Ectodermal cell (in vitro differentiated cells): ENCODE data around the gene CEL.

ENCODE experiments used
- H3K27ac ChIP-seq: 2 replicates; pipeline ENCODE4 v1.7.0; 2013; ENCODE audit warnings: mild to moderate bottlenecking, low read depth, low read length; ENCODE audit not compliant: insufficient read depth, poor library complexity, severe bottlenecking
- H3K27me3 ChIP-seq: 2 replicates; pipeline ENCODE4 v1.7.0; 2013; ENCODE audit warnings: mild to moderate bottlenecking, low read length; ENCODE audit not compliant: insufficient read depth, control insufficient read depth, poor library complexity, severe bottlenecking
- H3K36me3 ChIP-seq: one replicate; pipeline ENCODE4 v1.7.0; 2013; ENCODE audit warnings: low read length; ENCODE audit not compliant: control insufficient read depth, insufficient read depth
- H3K4me1 ChIP-seq: one replicate; pipeline ENCODE4 v1.7.0; 2013; ENCODE audit warnings: low read length; ENCODE audit not compliant: control insufficient read depth, insufficient read depth
- H3K4me3 ChIP-seq: 2 replicates; pipeline ENCODE4 v1.7.0; 2013; ENCODE audit warnings: low read depth, low read length, control low read depth; ENCODE audit not compliant: insufficient read depth
- H3K9me3 ChIP-seq: 2 replicates; pipeline ENCODE4 v1.7.0; 2013; ENCODE audit warnings: mild to moderate bottlenecking, low read length, moderate library complexity; ENCODE audit not compliant: control insufficient read depth
- WGBS, 2 experiments: methylation state at CpG; one replicate each; pipeline ENCODE4 v1.1.7; 2013; ENCODE audit warnings: missing lambda C conversion rate in 2 of 2; 5-methylcytosine and 5-hydroxymethylcytosine counted together

CEL gene

GRCh38 chr9:133046196-133046899 lies 15.4 kb upstream of the CEL start:
- Histone ChIP-seq H3K4me1 (no peaks in the 10 kb centered on the region), H3K9me3 (no peaks in the 10 kb centered on the region), H3K36me3 (peaks cover 70% of the 10 kb centered on the region), H3K27me3 (no peaks in the 10 kb centered on the region), H3K27ac (no peak overlapping the region), H3K4me3 (no peak overlapping the region)
- 95 to 96% methylated on average over 9 of the region's 9 CpGs for WGBS, 2 experiments

- Histone ChIP-seq H3K27ac (no peak overlapping the region), H3K27me3 (no peaks in the 10 kb centered on the region), H3K9me3 (no peaks in the 10 kb centered on the region), H3K4me3 (no peak overlapping the region), H3K4me1 (no peaks in the 10 kb centered on the region), H3K36me3 (peaks cover 74% of the 10 kb centered on the region)
- WGBS, 2 experiments, result 93 to 95% methylated on average over 7 of the region's 7 CpGs
Measured at GRCh38 chr9:133046900-133047295, 14.9 kb upstream of the CEL start.

GRCh38 chr9:133048595-133048994 lies 13.2 kb upstream of the CEL start:
- Histone ChIP-seq H3K9me3 (no peaks in the 10 kb centered on the region), H3K36me3 (peaks cover 57% of the 10 kb centered on the region)
- WGBS, 2 experiments, result 76 to 84% methylated on average over 5 of the region's 5 CpGs

GRCh38 chr9:133049043-133049442 lies 12.7 kb upstream of the CEL start:
- Histone ChIP-seq H3K27me3 (no peaks in the 10 kb centered on the region), H3K36me3 (peaks cover 52% of the 10 kb centered on the region), H3K4me3 (no peak overlapping the region), H3K4me1 (no peaks in the 10 kb centered on the region), H3K27ac (no peak overlapping the region), H3K9me3 (no peaks in the 10 kb centered on the region)
- WGBS, 2 experiments, result 93 to 96% methylated on average over 13 of the region's 13 CpGs

More at GRCh38 chr9:133048595-133048994, 13.2 kb upstream of the CEL start:
- H3K27me3 ChIP-seq, result no peaks in the 10 kb centered on the region
- H3K27ac ChIP-seq, result no peak overlapping the region
- H3K4me1 ChIP-seq, result no peaks in the 10 kb centered on the region
- H3K4me3 ChIP-seq, result no peak overlapping the region

GRCh38 chr9:133050142-133050541 lies 11.6 kb upstream of the CEL start:
- Histone ChIP-seq H3K27ac (no peak overlapping the region), H3K27me3 (no peaks in the 10 kb centered on the region), H3K4me3 (no peak overlapping the region), H3K4me1 (no peaks in the 10 kb centered on the region), H3K9me3 (no peaks in the 10 kb centered on the region), H3K36me3 (peaks cover 43% of the 10 kb centered on the region)
- WGBS, 2 experiments, result 96% methylated on average over 6 of the region's 6 CpGs

GRCh38 chr9:133050781-133051180 lies 11.0 kb upstream of the CEL start:
- 93 to 96% methylated on average over 10 of the region's 10 CpGs for WGBS, 2 experiments
- Histone ChIP-seq H3K4me1 (no peaks in the 10 kb centered on the region), H3K27ac (no peak overlapping the region), H3K27me3 (no peaks in the 10 kb centered on the region), H3K9me3 (no peaks in the 10 kb centered on the region), H3K36me3 (peaks cover 39% of the 10 kb centered on the region), H3K4me3 (no peak overlapping the region)

GRCh38 chr9:133051281-133051900 lies 10.4 kb upstream of the CEL start:
- H3K27me3 ChIP-seq, result no peaks in the 10 kb centered on the region
- WGBS, 2 experiments, result 96% methylated on average over 20 of the region's 20 CpGs
- no peak overlapping the region for H3K4me3 ChIP-seq
- no peak overlapping the region for H3K27ac ChIP-seq
- H3K9me3 ChIP-seq, result no peaks in the 10 kb centered on the region
- peaks cover 37% of the 10 kb centered on the region for H3K36me3 ChIP-seq
- H3K4me1 ChIP-seq, result no peaks in the 10 kb centered on the region

DNA sequence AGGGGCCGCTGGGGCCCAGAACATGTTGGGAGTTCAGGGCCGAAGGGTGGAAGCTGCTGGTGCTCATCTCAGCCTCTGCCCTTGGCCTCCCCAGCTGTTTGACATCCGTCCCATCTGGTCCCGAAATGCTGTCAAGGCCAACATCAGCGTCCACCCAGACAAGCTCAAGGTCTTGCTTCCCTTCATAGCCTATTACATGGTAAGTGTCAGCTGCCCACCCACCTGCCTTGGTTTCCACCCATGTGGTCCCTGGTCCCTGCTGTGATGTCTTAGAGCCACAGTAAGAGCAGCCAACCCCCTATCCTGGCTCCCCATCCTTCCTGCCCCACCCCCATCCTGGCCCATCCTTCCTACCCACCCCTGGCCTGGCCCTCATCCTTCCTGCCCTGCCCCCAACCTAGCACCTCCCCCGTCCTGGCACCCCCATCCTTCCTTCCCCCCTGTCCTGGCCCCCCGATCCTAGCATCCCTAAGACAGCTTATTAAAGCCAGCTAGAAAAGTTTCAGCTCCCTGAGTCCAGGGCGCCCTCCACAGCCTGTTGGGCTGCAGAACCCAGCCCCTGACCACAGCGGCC lies 9.7 kb upstream of the CEL start:
- 91 to 95% methylated on average over 8 of the region's 9 CpGs for WGBS, 2 experiments
- no peaks in the 10 kb centered on the region for H3K27me3 ChIP-seq
- H3K4me1 ChIP-seq, result no peaks in the 10 kb centered on the region
- no peak overlapping the region for H3K4me3 ChIP-seq
- no peaks in the 10 kb centered on the region for H3K9me3 ChIP-seq
- H3K27ac ChIP-seq, result no peak overlapping the region
- H3K36me3 ChIP-seq, result peaks cover 38% of the 10 kb centered on the region

GRCh38 chr9:133054194-133054890 lies 7.4 kb upstream of the CEL start:
- Histone ChIP-seq H3K27ac (no peak overlapping the region), H3K9me3 (no peaks in the 10 kb centered on the region), H3K27me3 (no peaks in the 10 kb centered on the region), H3K4me1 (peaks cover 1% of the 10 kb centered on the region), H3K4me3 (no peak overlapping the region), H3K36me3 (peaks cover 31% of the 10 kb centered on the region)
- WGBS, 2 experiments, result 94 to 96% methylated on average over 24 of the region's 24 CpGs

GRCh38 chr9:133054966-133055365 lies 6.8 kb upstream of the CEL start:
- Histone ChIP-seq H3K27me3 (no peaks in the 10 kb centered on the region), H3K9me3 (no peaks in the 10 kb centered on the region), H3K4me3 (no peak overlapping the region), H3K4me1 (peaks cover 8% of the 10 kb centered on the region), H3K36me3 (peaks cover 31% of the 10 kb centered on the region), H3K27ac (no peak overlapping the region)
- WGBS, 2 experiments, result 92% methylated on average over 16 of the region's 16 CpGs
